Heart left ventricle (tissue), 16 donors: ENCODE measurements around the gene NDFIP1. TPM values are rescaled to one million over a fixed set of nuclear protein-coding genes. Genes with fewer than 3 reads are reported as not detected.

ENCODE experiments used
- ATAC-seq, 4 donors: fragments of 200-7000 bp; cut with Tn5 transposase; one replicate each; pipeline ENCODE4 v1.9.1; 2020 to 2022; ENCODE audit warnings: moderate library complexity in 4 of 4, mild to moderate bottlenecking in 3 of 4, moderate number of reproducible peaks in 1 of 4
- DNase-seq, 5 donors: peaks; one replicate each; pipeline ENCODE4 v3.0.0-alpha.2; 2020
- H3K27ac ChIP-seq, 12 donors: fragments of 200-600 bp; sonication (generic) in 4 of 12; one replicate each; pipeline versions ENCODE4 v1.5.0 to v1.8.0; 2016 to 2022; ENCODE audit warnings: mild to moderate bottlenecking in 2 of 12
- H3K27me3 ChIP-seq, 9 donors: fragments of 200-600 bp; sonication (generic) in 2 of 9; one replicate each; pipeline versions ENCODE4 v1.5.1 to v1.8.0; 2016 to 2022; ENCODE audit warnings: mild to moderate bottlenecking in 3 of 9
- H3K36me3 ChIP-seq, 9 donors: fragments of 200-600 bp; sonication (generic) in 2 of 9; one replicate each; pipeline versions ENCODE4 v1.5.0 to v1.8.0; 2018 to 2022; ENCODE audit warnings: mild to moderate bottlenecking in 2 of 9
- H3K4me1 ChIP-seq, 12 donors: fragments of 200-600 bp; sonication (generic) in 4 of 12; one replicate each; pipeline versions ENCODE4 v1.5.0 to v1.8.0; 2016 to 2022; ENCODE audit warnings: mild to moderate bottlenecking in 3 of 12
- H3K4me3 ChIP-seq, 12 donors: fragments of 200-600 bp; sonication (generic) in 4 of 12; one replicate each; pipeline versions ENCODE4 v1.5.0 to v1.8.0; 2017 to 2022; ENCODE audit warnings: mild to moderate bottlenecking in 9 of 12, moderate library complexity in 4 of 12
- H3K9me3 ChIP-seq, 12 donors: fragments of 200-600 bp; sonication (generic) in 4 of 12; one replicate each; pipeline versions ENCODE4 v1.5.0 to v1.8.0; 2016 to 2022; ENCODE audit warnings: mild to moderate bottlenecking in 1 of 12
- POLR2A ChIP-seq, 2 donors: fragments of 450-650 bp; IDR thresholded peaks; one replicate each; pipeline ENCODE4 v1.6.1; 2017; ENCODE audit warnings: antibody characterized with exemption in 2 of 2, mild to moderate bottlenecking in 2 of 2, moderate library complexity in 2 of 2
- WGBS, 4 donors: extraction: QIAGEN DNeasy Blood & Tissue Kit in 2 of 4; methylation state at CpG; one replicate each; pipeline versions ENCODE4 v1.1.5 to v1.1.7; 2013 to 2018; 5-methylcytosine and 5-hydroxymethylcytosine counted together
- intact Hi-C, 10 donors: fragments of 100-400 bp; cut with DNase I; formaldehyde crosslinking; loops; one replicate each; pipeline versions ENCODE4 v1.11.1 to v1.14.2; 2022
- polyA plus RNA-seq, 2 donors: library from polyadenylated mRNA; stranded (reverse); fragments of 200-250 nt; gene quantifications; one replicate each; pipeline ENCODE4 v1.2.3, GENCODE V29; 2013
- total RNA-seq, 9 donors: library from RNA; depleted of rRNA in 2 of 9; stranded (reverse); fragments of >200 nt in 2 of 9; fragmentation: NEBNext Ultra II Directional in 3 of 9; extraction: Animal tissue kit (Norgen Biotek cat#: 25700) in 3 of 9; gene quantifications; one replicate each; pipeline versions ENCODE4 v1.1.0 to v1.2.4, GENCODE V29; 2016 to 2023
- TF ChIP-seq, protein P1 (sequence below), 12 donors: fragments of 200-600 bp; sonication (generic) in 4 of 12; IDR thresholded peaks; one replicate each; pipeline versions ENCODE4 v1.5.0 to v1.8.0; 2018 to 2022; ENCODE audit warnings: antibody characterized with exemption in 12 of 12, mild to moderate bottlenecking in 5 of 12
- donor health status: ischemic (EF 13 %, LVEDD 7.1; RV severe dilation, severe dysfunction).
- donor health status: healthy with polysubstance abuse.
- donor health status: DM: no; HTN: yes; CAD: no.
- donor health status: DM: no; HTN: no; CAD: no.
- donor health status: ischemic (EF 25% LVEDD 6.9; RV normal size, moderate dysfunction).
- donor health status: ischemic (EF 25% LVEDD 5.7; RV mildly dilated, moderate dysfunction).
- donor health status: healthy.
- donor health status: DM: yes; HTN: yes; CAD: no.
- donor health status: ischemic (EF 35%, LVEDD 5.7; RV mildly dilated, moderate dysfunction).
- donor health status: nonischemic (EF 11% LVEDD 7.7; RV severe dilation, severe dysfunction).
- donor health status: DM: yes; HTN: yes; CAD: no.
- donor health status: PGD.
- donor health status: ischemic (EF 29% LVEDD 5.4; RV normal size, mild dysfunction).
- donor health status: nonischemic (EF 23%, LVEDD 6.1; RV moderate dilation, normal function).

Gene NDFIP1
- total and polyA plus RNA-seq, 11 donors = 26.6 to 69.3 (median 61.0) TPM

GRCh38 chr5:142096382-142096781, 12.2 kb upstream of the NDFIP1 start:
- 78 to 82% (median 79%) methylated on average over 3 of the region's 3 CpGs for WGBS, 4 donors
- Histone ChIP-seq H3K4me1 (peaks cover 0 to 22% (median 15%) of the 10 kb centered on the region in 12 donors), H3K36me3 (no peaks in the 10 kb centered on the region), H3K4me3 (no peak overlapping the region), H3K9me3 (no peaks in the 10 kb centered on the region), H3K27me3 (no peaks in the 10 kb centered on the region), H3K27ac (peak overlapping the region in 6 of 12 donors; percentile 63 to 82 (median 79))
- TF ChIP-seq POLR2A (IDR thresholded peaks at IDR 0.05) = no peak
- TF ChIP-seq, protein P1, sequence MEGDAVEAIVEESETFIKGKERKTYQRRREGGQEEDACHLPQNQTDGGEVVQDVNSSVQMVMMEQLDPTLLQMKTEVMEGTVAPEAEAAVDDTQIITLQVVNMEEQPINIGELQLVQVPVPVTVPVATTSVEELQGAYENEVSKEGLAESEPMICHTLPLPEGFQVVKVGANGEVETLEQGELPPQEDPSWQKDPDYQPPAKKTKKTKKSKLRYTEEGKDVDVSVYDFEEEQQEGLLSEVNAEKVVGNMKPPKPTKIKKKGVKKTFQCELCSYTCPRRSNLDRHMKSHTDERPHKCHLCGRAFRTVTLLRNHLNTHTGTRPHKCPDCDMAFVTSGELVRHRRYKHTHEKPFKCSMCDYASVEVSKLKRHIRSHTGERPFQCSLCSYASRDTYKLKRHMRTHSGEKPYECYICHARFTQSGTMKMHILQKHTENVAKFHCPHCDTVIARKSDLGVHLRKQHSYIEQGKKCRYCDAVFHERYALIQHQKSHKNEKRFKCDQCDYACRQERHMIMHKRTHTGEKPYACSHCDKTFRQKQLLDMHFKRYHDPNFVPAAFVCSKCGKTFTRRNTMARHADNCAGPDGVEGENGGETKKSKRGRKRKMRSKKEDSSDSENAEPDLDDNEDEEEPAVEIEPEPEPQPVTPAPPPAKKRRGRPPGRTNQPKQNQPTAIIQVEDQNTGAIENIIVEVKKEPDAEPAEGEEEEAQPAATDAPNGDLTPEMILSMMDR (IDR thresholded peaks at IDR 0.05) = no peak
- intact Hi-C loops = loop anchor here in 1 of 10 donors (5.0 kb wide), 1 partner anchor 34 kb away; no protein-coding TSS in a partner anchor
- ATAC-seq (no peak), DNase-seq (no peak)

GRCh38 chr5:142097681-142098080, 10.9 kb upstream of the NDFIP1 start:
- Histone ChIP-seq H3K27me3 (no peaks in the 10 kb centered on the region), H3K27ac (no peak overlapping the region), H3K36me3 (no peaks in the 10 kb centered on the region), H3K9me3 (no peaks in the 10 kb centered on the region), H3K4me1 (peaks cover 0 to 22% (median 15%) of the 10 kb centered on the region in 12 donors), H3K4me3 (no peak overlapping the region)
- WGBS, 4 donors = 86 to 91% (median 90%) methylated on average over 9 of the region's 9 CpGs
- intact Hi-C loops = loop anchor here in 1 of 10 donors (5.0 kb wide), 1 partner anchor 35 kb away; no protein-coding TSS in a partner anchor
- TF ChIP-seq, protein P1 (IDR thresholded peaks at IDR 0.05) = no peak
- no peak for TF ChIP-seq POLR2A (IDR thresholded peaks at IDR 0.05)
- DNase-seq = no peak
- ATAC-seq = no peak

DNA sequence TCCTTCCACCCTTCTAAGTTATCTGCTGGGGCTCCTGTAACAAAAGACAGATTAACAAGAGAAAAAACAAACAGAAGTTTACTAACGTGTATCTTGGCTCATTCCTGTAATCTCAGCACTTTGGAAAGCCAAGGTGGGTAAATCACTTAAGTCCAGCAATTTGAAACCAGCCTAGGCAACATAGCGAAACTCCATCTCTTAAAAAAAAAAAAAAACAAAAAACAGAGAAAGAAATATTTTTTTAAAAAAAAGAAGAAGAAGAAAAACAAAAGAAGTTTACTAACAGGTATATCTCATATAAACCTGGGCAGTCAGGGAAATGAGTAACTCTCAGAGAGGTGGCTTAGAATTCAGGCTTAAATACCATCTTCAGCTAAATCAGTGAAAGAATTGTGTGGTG, 10.3 kb upstream of the NDFIP1 start:
- no peak overlapping the region for H3K4me3 ChIP-seq
- H3K9me3 ChIP-seq = no peaks in the 10 kb centered on the region
- no peak for TF ChIP-seq POLR2A (IDR thresholded peaks at IDR 0.05)
- TF ChIP-seq, protein P1 (IDR thresholded peaks at IDR 0.05) = no peak
- peaks cover 0 to 22% (median 15%) of the 10 kb centered on the region in 12 donors for H3K4me1 ChIP-seq
- WGBS, 4 donors = 83 to 92% (median 87%) methylated on average over 2 of the region's 2 CpGs
- no peaks in the 10 kb centered on the region for H3K27me3 ChIP-seq
- H3K36me3 ChIP-seq = no peaks in the 10 kb centered on the region
- no peak overlapping the region for H3K27ac ChIP-seq
- ATAC-seq = no peak
- intact Hi-C loops = loop anchor here in 1 of 10 donors (5.0 kb wide), 1 partner anchor 36 kb away; no protein-coding TSS in a partner anchor
- DNase-seq = no peak

DNA sequence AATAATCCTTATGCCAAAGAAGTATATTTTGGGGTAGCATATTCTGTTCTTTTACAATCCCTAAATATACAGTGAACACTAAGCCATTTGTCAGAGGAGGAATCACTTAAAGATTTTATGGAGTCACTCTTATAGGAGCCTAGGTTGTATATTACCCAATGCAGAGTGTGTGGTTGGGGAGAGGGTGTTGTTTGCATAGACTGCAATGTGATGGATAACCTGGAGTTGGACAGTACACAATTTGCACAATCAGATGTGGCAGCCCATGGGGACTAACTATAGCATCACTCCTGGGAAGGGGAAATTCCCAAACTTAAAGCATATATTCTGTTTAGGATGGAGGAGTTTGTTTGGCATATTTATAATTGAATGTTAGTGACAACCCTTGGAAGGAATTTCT, 9.6 kb upstream of the NDFIP1 start:
- Histone ChIP-seq H3K27ac (no peak overlapping the region), H3K27me3 (no peaks in the 10 kb centered on the region), H3K4me3 (no peak overlapping the region), H3K9me3 (no peaks in the 10 kb centered on the region), H3K4me1 (peaks cover 0 to 22% (median 15%) of the 10 kb centered on the region in 12 donors), H3K36me3 (no peaks in the 10 kb centered on the region)
- no peak for ATAC-seq
- DNase-seq = no peak
- intact Hi-C loops = loop anchor here in 1 of 10 donors (5.0 kb wide), 1 partner anchor 37 kb away; no protein-coding TSS in a partner anchor
- TF ChIP-seq POLR2A (IDR thresholded peaks at IDR 0.05) = no peak
- TF ChIP-seq, protein P1 (IDR thresholded peaks at IDR 0.05) = no peak
